ENCODE data around the gene RAB36. TPM values are rescaled to one million over a fixed set of nuclear protein-coding genes. Genes with fewer than 3 reads are reported as not detected.

Gene RAB36
- total RNA-seq, 4 donors from 2014 or later: 0.38 to 1.0 (median 0.57) TPM

- no peak for TF ChIP-seq CTCF (IDR thresholded peaks at IDR 0.05; ENCODE audit: low read depth)
Observed at GRCh38 chr22:23158516-23159290, 13.4 kb downstream of the RAB36 start.

GRCh38 chr22:23159291-23159630 is 14.0 kb downstream of the RAB36 start:
- TF ChIP-seq CTCF (IDR thresholded peaks at IDR 0.05; ENCODE audit: low read depth): no peak

- no peak for TF ChIP-seq CTCF (IDR thresholded peaks at IDR 0.05; ENCODE audit: low read depth)
Observed at GRCh38 chr22:23161029-23161428, 15.8 kb downstream of the RAB36 start.

- no peak for TF ChIP-seq CTCF (IDR thresholded peaks at IDR 0.05; ENCODE audit: low read depth)
Observed at GRCh38 chr22:23161574-23161973, 16.3 kb downstream of the RAB36 start.

- no peak for TF ChIP-seq CTCF (IDR thresholded peaks at IDR 0.05; ENCODE audit: low read depth)
Observed at GRCh38 chr22:23163665-23164064, 18.4 kb downstream of the RAB36 start.

GRCh38 chr22:23164091-23164490 is 18.8 kb downstream of the RAB36 start:
- TF ChIP-seq CTCF (IDR thresholded peaks at IDR 0.05; ENCODE audit: low read depth): no peak

GRCh38 chr22:23166042-23166831 is 21.0 kb downstream of the RAB36 start:
- TF ChIP-seq CTCF (IDR thresholded peaks at IDR 0.05; ENCODE audit: low read depth): no peak

Data from subcutaneous adipose tissue (tissue), 4 donors.